AG08395 (cell line): ENCODE results near the gene GCNT1.

Experiments used
- DNase-seq: peaks from one replicate; pipeline ENCODE4 v3.0.0; 2012; ENCODE audit warnings: mixed read lengths, low spot score

Gene GCNT1

DNA sequence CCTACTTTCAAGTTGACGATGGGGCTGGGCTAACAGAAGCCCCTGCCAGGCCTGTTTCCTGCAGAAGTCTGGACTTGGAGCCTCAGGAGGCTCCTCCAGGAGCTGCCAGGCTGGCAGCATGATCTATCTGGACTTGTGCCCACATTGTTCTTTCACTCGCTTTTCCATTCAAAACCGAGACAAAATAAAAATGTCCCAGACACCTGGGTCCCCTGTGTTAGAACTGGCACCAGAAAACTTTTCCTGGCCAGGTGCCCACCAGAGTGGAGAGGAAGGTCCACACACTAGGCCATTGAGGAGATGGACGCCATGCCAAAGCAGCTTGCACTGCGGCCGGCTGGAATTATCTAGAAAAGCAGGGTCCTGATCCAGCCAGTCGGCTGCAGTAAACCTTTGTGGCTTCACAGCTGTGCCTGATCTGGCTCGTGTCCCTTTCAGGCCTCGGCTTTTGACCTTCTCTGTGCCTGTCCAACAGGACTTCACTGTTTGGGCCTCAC lies 78.2 kb downstream of the GCNT1 start:
- no peak for DNase-seq

DNA sequence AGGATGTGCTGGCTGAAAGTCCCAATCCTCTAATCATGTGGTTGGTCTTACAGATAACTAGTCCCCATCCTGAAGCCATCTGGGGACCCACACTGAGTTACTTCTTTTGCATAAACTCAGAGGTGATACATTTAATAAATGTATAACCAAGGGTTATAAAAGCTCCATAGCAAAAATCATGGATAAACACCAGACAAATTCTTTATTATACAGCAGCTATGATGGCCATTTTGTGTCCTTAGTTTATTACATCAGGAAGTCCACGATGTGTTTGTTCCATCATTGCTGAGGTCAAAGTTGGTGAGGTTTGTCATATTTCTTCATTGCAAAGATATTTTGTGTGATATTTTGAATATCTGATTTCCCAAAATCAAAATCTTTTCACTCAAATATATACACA lies 80.2 kb downstream of the GCNT1 start:
- no peak for DNase-seq

- no peak for DNase-seq
Observed at GRCh38 chr9:76542360-76542759, 83.4 kb downstream of the GCNT1 start.

- no peak for DNase-seq
Observed at GRCh38 chr9:76545191-76545590, 86.2 kb downstream of the GCNT1 start.

DNA sequence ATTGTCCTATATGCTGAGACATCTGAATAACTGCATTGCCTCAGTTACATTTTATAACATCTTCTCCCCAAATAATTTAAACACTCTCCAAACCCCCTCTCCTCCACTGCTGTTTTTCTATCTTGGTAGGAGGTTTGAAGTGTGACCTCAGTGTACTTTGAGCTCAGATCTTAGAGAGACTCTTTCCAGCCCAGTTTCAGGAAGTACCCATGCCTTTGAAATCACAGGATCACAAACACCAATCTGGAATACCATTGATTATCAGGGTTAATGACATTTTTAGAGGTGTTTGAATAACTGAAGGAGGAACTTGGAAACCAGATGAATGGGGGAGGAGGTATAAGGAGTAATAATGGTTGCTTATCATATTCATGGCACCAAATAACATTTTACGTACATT lies 93.2 kb downstream of the GCNT1 start:
- DNase-seq = no peak

DNA sequence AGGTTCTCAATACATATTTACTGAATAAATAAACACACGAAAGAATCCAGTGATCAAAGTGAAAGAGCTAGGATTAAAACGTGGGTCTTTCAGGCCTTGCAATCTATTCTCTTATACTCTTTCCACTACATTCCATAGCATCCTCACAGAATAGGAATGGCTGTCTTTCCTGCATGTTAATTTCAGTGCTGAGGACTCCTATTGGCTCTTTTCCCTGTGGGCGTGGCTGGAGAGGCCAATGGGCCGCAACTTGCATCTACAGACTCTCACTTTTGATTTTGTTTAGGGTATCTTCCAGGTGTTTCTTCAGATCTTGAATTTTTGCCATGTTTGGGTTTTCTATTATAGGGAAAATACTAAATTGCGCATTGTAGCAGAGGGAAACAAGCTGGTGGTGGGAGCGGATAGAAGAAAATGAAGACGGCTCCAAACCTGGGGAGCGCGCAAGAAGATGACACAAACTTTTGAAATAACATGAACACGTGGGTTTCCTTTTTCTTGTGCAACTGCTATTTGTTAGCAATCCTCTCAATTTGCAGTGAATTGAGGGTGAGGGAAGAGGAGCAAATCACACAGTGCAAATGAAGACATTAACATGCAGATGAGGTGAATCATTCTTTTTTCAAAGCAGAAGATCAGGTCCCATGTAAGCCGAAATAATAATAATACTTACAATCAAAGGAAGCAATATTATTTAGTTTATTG lies 93.9 kb downstream of the GCNT1 start:
- DNase-seq = no peak

DNA sequence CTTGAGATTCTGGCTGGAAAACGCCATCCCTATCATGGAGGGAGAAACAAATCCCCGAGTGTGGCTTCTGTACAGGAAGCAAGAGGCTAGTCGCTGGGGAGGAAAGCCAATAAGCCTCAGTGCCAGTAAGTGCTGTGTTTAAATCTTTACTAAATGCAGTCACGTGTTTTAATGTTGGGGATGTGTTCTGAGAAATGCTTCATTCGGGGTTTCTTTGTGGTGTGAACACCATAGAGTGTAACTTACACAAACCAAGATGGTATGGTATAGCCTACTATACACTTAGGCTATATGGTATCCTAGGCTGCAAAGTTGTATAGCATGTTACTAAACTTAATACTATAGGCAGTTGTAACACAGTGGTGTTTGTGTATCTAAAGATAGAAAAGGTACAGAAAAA lies 94.7 kb downstream of the GCNT1 start:
- no peak for DNase-seq
